Kidney epithelial cell (primary cell): ENCODE measurements around the gene KLHL22. TPM values are rescaled to one million over a fixed set of nuclear protein-coding genes. Genes with fewer than 3 reads are reported as not detected.

Experiments
- DNase-seq: peaks from one replicate; pipeline ENCODE4 v3.0.0-alpha.2; 2010; ENCODE audit warnings: low read depth
- H3K27me3 ChIP-seq: 2 replicates; pipeline ENCODE4 v1.6.0; 2011; ENCODE audit warnings: low read length; ENCODE audit not compliant: control insufficient read depth, insufficient read depth
- H3K36me3 ChIP-seq: 2 replicates; pipeline ENCODE4 v1.5.1; 2011; ENCODE audit warnings: low read length; ENCODE audit not compliant: control insufficient read depth, insufficient read depth
- H3K4me3 ChIP-seq: 2 replicates; pipeline ENCODE4 v1.5.1; 2011; ENCODE audit warnings: low read depth, mild to moderate bottlenecking, control low read depth, low read length
- total RNA-seq: library from RNA; depleted of rRNA; stranded (reverse); fragments of >200 nt; gene quantifications from 2 replicates; pipeline ENCODE4 v1.2.3, GENCODE V29; 2015
- TF ChIP-seq, protein P1 (sequence below): IDR thresholded peaks from 2 replicates; pipeline ENCODE4 v1.5.1; 2011; ENCODE audit warnings: mild to moderate bottlenecking, moderate library complexity, low read length, control low read depth, inconsistent platforms; ENCODE audit not compliant: insufficient read depth, poor library complexity, severe bottlenecking

The KLHL22 gene
- total RNA-seq, 1 donor from 2014 or later = 18.6 TPM

DNA sequence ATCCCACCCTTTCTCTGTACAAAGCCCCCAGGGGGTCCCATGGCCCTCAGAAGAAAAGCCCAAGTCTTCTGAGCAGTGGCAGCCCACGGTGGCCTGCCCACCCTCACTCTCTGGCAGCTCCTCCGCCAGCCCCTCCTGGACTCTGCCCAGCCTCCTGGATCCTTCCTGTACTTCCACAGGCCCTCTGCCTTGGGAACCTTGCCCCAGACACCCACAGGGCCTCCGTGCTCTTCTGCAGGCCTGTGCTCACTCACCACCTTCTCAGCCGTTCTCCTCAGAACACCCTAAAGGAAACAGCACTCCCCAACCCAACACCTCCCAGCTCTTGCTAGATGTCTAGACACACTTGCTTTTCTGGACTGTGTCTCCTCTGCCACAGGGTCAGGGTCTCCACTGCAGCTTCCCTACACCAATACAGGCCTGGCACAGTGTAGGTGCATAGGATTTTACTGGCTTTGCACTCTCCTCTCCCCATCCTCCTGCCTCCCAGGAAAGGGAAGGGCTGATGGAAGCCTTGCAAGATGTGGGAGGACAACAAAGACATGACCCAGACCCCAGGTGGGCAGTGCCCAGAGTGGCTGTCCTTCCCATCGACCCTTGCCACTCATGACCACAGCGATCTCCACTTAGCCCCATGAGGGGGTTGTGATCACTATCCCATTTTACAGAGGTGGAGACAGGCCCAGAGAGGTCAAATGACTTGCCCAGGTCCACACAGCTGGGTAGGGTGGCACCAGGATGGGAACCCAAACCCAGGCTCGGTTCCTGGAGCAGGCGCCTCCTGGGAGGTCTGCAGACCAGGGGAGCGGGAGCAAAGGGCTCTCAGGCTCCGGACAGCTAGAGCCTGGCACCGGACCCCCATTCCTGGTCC, 59.9 kb downstream of the KLHL22 start:
- H3K4me3 ChIP-seq = peak overlapping the region; percentile 65
- H3K27me3 ChIP-seq = peaks cover 20% of the 10 kb centered on the region
- DNase-seq = no peak
- no peaks in the 10 kb centered on the region for H3K36me3 ChIP-seq
- TF ChIP-seq, protein P1, sequence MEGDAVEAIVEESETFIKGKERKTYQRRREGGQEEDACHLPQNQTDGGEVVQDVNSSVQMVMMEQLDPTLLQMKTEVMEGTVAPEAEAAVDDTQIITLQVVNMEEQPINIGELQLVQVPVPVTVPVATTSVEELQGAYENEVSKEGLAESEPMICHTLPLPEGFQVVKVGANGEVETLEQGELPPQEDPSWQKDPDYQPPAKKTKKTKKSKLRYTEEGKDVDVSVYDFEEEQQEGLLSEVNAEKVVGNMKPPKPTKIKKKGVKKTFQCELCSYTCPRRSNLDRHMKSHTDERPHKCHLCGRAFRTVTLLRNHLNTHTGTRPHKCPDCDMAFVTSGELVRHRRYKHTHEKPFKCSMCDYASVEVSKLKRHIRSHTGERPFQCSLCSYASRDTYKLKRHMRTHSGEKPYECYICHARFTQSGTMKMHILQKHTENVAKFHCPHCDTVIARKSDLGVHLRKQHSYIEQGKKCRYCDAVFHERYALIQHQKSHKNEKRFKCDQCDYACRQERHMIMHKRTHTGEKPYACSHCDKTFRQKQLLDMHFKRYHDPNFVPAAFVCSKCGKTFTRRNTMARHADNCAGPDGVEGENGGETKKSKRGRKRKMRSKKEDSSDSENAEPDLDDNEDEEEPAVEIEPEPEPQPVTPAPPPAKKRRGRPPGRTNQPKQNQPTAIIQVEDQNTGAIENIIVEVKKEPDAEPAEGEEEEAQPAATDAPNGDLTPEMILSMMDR = no peak

DNA sequence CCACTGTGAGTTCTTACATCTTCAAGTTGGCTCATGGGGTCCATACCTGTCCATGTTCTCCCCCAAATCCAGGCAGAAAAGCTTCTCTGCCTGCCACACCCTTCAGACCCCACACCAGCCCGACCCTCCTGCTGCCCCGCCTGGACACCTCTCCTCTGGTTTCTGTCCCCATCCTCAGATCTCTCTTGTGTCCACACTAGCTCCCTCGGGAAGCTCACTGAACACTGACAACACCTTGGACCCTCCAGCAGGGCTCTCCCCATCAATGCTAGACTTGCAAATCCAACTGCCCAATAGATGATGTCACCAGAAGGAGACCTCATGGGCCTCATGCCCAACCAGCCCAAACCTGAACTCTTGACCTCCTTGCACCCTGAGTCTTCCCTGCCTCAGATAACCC, 60.8 kb downstream of the KLHL22 start:
- no peak for DNase-seq
- Histone ChIP-seq H3K36me3 (no peaks in the 10 kb centered on the region), H3K4me3 (no peak overlapping the region), H3K27me3 (peaks cover 29% of the 10 kb centered on the region)
- TF ChIP-seq, protein P1 = no peak

DNA sequence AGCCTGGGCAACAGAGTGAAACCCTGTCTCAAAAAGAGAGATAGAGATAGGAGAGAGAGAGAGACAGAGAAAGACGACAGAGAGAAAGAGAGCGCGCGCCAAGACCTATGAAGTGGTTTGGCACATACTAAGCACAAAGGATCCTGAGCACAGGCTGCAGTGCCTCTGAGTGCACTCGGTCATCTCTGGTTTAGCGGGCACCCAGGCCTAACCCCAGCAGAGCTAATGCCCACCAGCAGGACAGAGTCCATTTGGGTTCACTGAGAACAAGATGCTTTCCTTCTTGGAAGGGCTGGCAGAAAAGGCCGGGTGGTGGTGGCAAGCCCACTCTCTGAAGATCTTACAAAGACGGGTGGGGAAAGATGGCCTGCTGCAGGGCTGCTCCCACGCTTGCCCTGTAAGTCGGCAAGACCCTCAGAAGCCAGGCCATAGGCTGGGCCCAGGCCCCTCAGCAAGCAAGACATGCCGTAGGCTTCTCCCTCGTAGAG, 61.3 kb downstream of the KLHL22 start:
- Histone ChIP-seq H3K27me3 (peaks cover 33% of the 10 kb centered on the region), H3K4me3 (no peak overlapping the region), H3K36me3 (no peaks in the 10 kb centered on the region)
- no peak for DNase-seq
- TF ChIP-seq, protein P1 = no peak

DNA sequence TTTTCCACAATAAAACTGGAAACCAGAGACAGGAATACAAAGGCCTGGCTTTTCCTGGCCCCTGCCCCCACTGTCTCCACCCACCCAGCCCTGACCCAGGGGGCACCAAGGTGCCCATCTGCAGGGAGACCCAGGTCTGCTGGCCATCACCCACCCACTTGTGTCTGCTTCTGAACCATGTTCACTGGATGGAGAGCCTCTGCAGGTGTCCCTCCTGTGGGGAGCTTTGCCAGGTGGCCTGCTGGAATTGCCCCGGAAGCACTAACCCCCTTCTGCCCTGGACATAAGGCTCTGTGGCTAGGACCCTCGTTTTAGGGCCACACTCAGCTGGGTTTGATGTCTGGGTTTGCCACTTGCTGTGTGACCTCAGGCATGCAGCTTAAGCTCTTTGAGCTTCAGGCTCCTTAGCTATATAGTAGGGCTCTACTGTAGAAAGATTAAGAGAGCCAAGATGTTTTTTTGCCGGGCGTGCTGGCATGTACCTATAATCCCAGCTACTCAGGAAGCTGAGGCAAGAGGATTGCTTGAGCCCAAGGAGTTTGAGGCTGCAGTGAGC, 61.8 kb downstream of the KLHL22 start:
- peaks cover 34% of the 10 kb centered on the region for H3K27me3 ChIP-seq
- H3K36me3 ChIP-seq = no peaks in the 10 kb centered on the region
- DNase-seq = no peak
- TF ChIP-seq, protein P1 = no peak
- H3K4me3 ChIP-seq = no peak overlapping the region

DNA sequence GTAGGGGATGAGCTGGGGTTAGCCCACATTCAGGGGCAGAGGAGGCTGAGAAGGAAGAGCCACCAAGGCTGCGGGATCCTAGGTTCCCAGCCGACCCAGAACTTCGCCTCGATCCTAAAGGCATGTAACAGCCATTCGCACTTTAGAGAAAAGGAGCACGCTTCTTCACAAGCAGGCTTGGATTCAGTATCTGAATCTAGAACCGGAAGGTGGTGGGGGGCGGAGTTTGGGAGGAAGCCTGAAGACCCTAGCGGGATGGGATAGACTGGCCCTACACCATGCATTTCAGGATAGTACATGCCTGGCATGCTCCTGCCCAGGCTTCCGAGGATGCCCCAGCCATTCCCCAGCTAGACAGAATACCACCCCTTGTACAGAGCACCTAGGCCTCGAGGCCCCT, 62.4 kb downstream of the KLHL22 start:
- Histone ChIP-seq H3K36me3 (no peaks in the 10 kb centered on the region), H3K27me3 (peaks cover 34% of the 10 kb centered on the region), H3K4me3 (no peak overlapping the region)
- TF ChIP-seq, protein P1 = no peak
- DNase-seq = no peak
